Gastroesophageal sphincter (tissue), 4 donors: ENCODE data around the gene CEMIP. TPM values are rescaled to one million over a fixed set of nuclear protein-coding genes. Genes with fewer than 3 reads are reported as not detected.

Experiments
- ATAC-seq: fragments of 150-250 bp; one replicate; pipeline ENCODE4 v1.9.1; 2016; ENCODE audit warnings: mild to moderate bottlenecking, moderate library complexity
- H3K27ac ChIP-seq, 4 donors: fragments of 200-600 bp; sonication (generic) in 3 of 4; 1 replicate in 3 of 4; 2 replicates in 1 of 4; pipeline ENCODE4 v1.5.1; 2016 to 2019
- H3K27me3 ChIP-seq: fragments of 200-600 bp; sonication (generic); one replicate; pipeline ENCODE4 v1.5.1; 2019
- H3K36me3 ChIP-seq, 2 donors: fragments of 200-600 bp; sonication (generic); one replicate each; pipeline ENCODE4 v1.5.1; 2019; ENCODE audit warnings: control low read depth in 1 of 2
- H3K4me1 ChIP-seq, 3 donors: fragments of 200-600 bp; sonication (generic); 1 replicate in 2 of 3; 2 replicates in 1 of 3; pipeline ENCODE4 v1.5.1; 2016 to 2019; ENCODE audit warnings: control low read depth in 2 of 3
- H3K4me3 ChIP-seq, 2 donors: fragments of 200-600 bp; sonication (generic); one replicate each; pipeline ENCODE4 v1.5.1; 2019; ENCODE audit warnings: mild to moderate bottlenecking in 1 of 2, moderate library complexity in 1 of 2
- H3K9me3 ChIP-seq, 3 donors: fragments of 200-600 bp; sonication (generic); one replicate each; pipeline ENCODE4 v1.5.1; 2017 to 2019; ENCODE audit warnings: control low read depth in 2 of 3
- EP300 ChIP-seq: sonication (generic); formaldehyde crosslinking; IDR thresholded peaks from one replicate; pipeline ENCODE4 v1.6.1; 2017; ENCODE audit warnings: antibody characterized with exemption, mild to moderate bottlenecking
- POLR2A ChIP-seq, 2 donors: fragments of 450-650 bp; IDR thresholded peaks; one replicate each; pipeline ENCODE4 v1.6.1; 2017; ENCODE audit warnings: antibody characterized with exemption in 2 of 2, mild to moderate bottlenecking in 2 of 2, moderate library complexity in 1 of 2
- POLR2AphosphoS5 ChIP-seq: sonication (generic); formaldehyde crosslinking; IDR thresholded peaks from one replicate; pipeline ENCODE4 v1.6.1; 2017; ENCODE audit warnings: antibody characterized with exemption
- WGBS, 2 donors: methylation state at CpG; one replicate each; pipeline ENCODE4 v1.1.5; 2018; ENCODE audit warnings: low coverage in 1 of 2; 5-methylcytosine and 5-hydroxymethylcytosine counted together
- total RNA-seq, 4 donors: library from RNA; depleted of rRNA; stranded (reverse); fragments of >200 nt; gene quantifications; one replicate each; pipeline ENCODE4 v1.1.0, GENCODE V29; 2016
- TF ChIP-seq, protein P1 (sequence below), 4 experiments: fragments of 200-600 bp in 2 of 4; fragments of 450-650 bp in 2 of 4; sonication (generic) in 1 of 4; IDR thresholded peaks; one replicate each; pipeline ENCODE4 v1.5.1; 2017 to 2019; ENCODE audit warnings: antibody characterized with exemption in 4 of 4, mild to moderate bottlenecking in 2 of 4, moderate library complexity in 2 of 4

Gene CEMIP
- total RNA-seq, 4 donors from 2014 or later: 0.35 to 0.54 TPM; not detected in 2

DNA sequence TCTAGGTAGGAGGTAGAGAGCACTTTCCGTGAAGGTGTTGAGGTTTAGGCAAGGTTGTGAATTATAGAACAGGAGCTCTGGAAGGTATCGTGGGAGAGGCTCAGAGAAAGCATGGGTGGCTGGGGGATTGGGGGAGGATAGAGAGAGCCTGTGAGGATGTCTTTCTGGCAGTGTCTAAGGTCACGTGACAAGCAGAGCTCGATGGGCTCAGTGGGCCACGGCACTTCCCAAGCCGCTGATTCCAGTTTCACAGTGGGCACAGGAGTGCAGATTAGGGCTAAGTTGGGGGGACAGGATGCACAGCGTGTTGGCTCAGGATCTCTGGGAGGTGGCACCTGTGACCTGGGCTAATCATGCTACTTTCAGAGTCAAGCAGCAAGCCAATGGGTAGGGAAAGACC, 52.0 kb downstream of the CEMIP start:
- H3K9me3 ChIP-seq: no peaks in the 10 kb centered on the region
- peaks cover 0 to 6% (median 0%) of the 10 kb centered on the region in 3 donors for H3K4me1 ChIP-seq

DNA sequence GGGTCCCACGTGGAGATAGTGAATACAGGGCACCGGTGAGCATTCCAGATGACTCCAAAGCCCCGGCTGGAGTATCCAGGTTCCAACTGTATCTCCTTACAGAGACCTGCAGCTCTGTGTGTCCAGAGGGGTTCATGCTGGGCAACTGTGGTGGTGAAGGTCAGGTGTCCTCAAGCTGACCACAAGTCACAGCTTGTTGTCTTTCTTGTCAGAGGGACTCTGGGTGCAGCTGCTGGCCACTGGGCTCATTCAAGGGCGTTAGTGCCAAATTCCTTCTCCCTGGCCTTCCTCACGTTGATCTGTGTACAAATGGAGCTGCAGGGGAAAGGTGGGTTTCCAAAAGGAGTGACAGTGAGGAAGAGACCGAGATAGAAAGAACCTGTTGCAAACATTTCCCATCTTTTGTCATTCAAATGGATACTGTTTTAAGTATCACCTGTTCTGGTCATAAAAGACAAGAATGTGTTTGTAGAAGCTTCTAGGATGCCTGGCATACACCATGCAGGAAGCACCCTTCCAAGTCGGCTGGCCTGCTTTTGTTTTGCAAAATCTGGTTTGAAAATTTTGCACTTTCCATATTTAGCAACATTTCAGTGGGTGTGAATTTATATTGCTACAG, 52.5 kb downstream of the CEMIP start:
- Histone ChIP-seq H3K4me3 (no peak overlapping the region), H3K4me1 (peaks cover 0 to 6% (median 0%) of the 10 kb centered on the region in 3 donors), H3K27ac (no peak overlapping the region), H3K9me3 (no peaks in the 10 kb centered on the region), H3K36me3 (no peaks in the 10 kb centered on the region), H3K27me3 (no peaks in the 10 kb centered on the region)
- TF ChIP-seq EP300 (no peak), POLR2A (IDR thresholded peaks at IDR 0.05) (no peak), POLR2AphosphoS5 (no peak)
- TF ChIP-seq, protein P1, sequence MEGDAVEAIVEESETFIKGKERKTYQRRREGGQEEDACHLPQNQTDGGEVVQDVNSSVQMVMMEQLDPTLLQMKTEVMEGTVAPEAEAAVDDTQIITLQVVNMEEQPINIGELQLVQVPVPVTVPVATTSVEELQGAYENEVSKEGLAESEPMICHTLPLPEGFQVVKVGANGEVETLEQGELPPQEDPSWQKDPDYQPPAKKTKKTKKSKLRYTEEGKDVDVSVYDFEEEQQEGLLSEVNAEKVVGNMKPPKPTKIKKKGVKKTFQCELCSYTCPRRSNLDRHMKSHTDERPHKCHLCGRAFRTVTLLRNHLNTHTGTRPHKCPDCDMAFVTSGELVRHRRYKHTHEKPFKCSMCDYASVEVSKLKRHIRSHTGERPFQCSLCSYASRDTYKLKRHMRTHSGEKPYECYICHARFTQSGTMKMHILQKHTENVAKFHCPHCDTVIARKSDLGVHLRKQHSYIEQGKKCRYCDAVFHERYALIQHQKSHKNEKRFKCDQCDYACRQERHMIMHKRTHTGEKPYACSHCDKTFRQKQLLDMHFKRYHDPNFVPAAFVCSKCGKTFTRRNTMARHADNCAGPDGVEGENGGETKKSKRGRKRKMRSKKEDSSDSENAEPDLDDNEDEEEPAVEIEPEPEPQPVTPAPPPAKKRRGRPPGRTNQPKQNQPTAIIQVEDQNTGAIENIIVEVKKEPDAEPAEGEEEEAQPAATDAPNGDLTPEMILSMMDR (IDR thresholded peaks at IDR 0.05): no peak
- 55 to 69% methylated on average over 4 to 7 of the region's 7 CpGs for WGBS, 2 donors
- ATAC-seq: no peak

More for the DNA sequence above, 52.0 kb downstream of the CEMIP start:
- H3K4me3 ChIP-seq: no peak overlapping the region
- no peak for TF ChIP-seq POLR2AphosphoS5
- TF ChIP-seq, protein P1 (IDR thresholded peaks at IDR 0.05): no peak
- no peak for TF ChIP-seq EP300
- no peak for TF ChIP-seq POLR2A (IDR thresholded peaks at IDR 0.05)
- no peak for ATAC-seq
- no peaks in the 10 kb centered on the region for H3K36me3 ChIP-seq
- 93 to 95% methylated on average over 4 to 6 of the region's 7 CpGs for WGBS, 2 donors
- H3K27ac ChIP-seq: no peak overlapping the region
- H3K27me3 ChIP-seq: no peaks in the 10 kb centered on the region

DNA sequence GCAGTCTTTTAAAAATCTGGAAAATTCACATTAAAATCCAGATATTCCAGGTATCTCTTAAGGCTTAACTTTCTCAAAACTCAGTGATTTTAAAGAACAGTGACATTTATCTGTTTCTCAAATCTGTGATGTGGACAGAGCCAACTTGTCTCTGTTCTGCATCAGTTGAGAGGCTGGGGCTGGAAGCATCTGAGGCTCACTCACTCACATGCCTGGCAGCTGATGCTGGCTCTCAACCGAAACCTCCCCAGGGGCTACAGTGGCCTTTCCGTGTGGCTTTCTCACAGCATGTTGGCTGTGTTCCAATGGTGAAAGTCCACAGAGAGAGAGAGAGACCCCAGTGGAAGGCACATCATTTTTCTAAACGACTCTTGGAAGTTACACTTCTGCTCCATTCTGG, 53.5 kb downstream of the CEMIP start:
- no peak for TF ChIP-seq POLR2AphosphoS5
- no peak for TF ChIP-seq POLR2A (IDR thresholded peaks at IDR 0.05)
- no peak for TF ChIP-seq EP300
- TF ChIP-seq, protein P1 (IDR thresholded peaks at IDR 0.05): no peak
- Histone ChIP-seq H3K4me1 (peaks cover 0 to 6% (median 0%) of the 10 kb centered on the region in 3 donors), H3K36me3 (no peaks in the 10 kb centered on the region), H3K27ac (no peak overlapping the region), H3K9me3 (no peaks in the 10 kb centered on the region), H3K4me3 (no peak overlapping the region), H3K27me3 (no peaks in the 10 kb centered on the region)
- WGBS, 2 donors: 34 to 66% methylated on average over 3 of the region's 3 CpGs
- ATAC-seq: no peak

DNA sequence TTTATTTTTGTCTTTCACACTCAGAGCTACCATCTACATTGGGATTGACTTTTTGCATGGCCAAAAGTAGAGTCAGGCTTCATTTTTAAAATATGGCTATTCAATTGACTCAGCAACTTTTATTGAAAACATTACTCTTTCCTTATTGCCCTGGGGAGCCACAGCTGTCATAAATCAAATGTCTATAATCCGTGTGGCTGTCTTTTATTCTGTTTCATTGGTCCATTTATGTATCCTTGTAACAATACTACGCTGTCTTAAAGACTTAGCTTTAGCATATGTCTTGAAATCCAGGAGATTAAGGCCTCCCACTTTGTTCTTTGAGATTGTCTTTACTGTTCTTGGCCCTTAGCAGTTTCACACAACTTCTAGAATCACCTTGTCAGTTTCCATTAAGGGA, 55.2 kb downstream of the CEMIP start:
- TF ChIP-seq POLR2AphosphoS5: no peak
- no peak for TF ChIP-seq POLR2A (IDR thresholded peaks at IDR 0.05)
- TF ChIP-seq, protein P1 (IDR thresholded peaks at IDR 0.05): no peak
- no peak for TF ChIP-seq EP300
- 77 to 88% methylated on average over 2 of the region's 2 CpGs for WGBS, 2 donors
- no peak overlapping the region for H3K27ac ChIP-seq

DNA sequence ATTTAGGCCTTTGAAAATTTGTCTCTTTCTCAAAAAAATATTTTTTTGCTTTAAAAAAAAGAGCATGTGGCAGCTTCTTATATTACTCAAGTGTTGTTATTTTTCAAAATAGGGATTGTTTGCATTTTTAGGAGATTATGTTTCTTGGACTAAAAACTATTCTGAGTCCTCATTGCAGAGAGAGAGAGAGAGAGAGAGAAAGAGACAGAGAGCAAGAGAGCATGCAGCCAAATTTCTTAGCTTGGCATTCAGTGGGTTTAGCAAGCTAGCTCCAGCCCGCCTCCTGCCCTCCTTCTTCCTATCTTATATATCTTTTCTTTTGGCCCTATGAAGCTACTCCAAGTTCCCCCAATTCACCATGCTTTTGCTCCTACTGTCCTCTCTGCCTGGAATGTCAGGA, 55.7 kb downstream of the CEMIP start:
- Histone ChIP-seq H3K36me3 (no peaks in the 10 kb centered on the region), H3K27ac (no peak overlapping the region), H3K9me3 (no peaks in the 10 kb centered on the region), H3K27me3 (no peaks in the 10 kb centered on the region), H3K4me1 (peaks cover 0 to 6% (median 0%) of the 10 kb centered on the region in 3 donors), H3K4me3 (no peak overlapping the region)
- 67 to 91% methylated on average over 1 of the region's 1 CpG for WGBS, 2 donors
- ATAC-seq: no peak
- TF ChIP-seq, protein P1 (IDR thresholded peaks at IDR 0.05): no peak
- TF ChIP-seq POLR2AphosphoS5: no peak
- TF ChIP-seq EP300: no peak
- no peak for TF ChIP-seq POLR2A (IDR thresholded peaks at IDR 0.05)

More for the DNA sequence above, 55.2 kb downstream of the CEMIP start:
- ATAC-seq: no peak
- H3K4me3 ChIP-seq: no peak overlapping the region
- no peaks in the 10 kb centered on the region for H3K9me3 ChIP-seq
- no peaks in the 10 kb centered on the region for H3K36me3 ChIP-seq
- H3K27me3 ChIP-seq: no peaks in the 10 kb centered on the region
- peaks cover 0 to 6% (median 0%) of the 10 kb centered on the region in 3 donors for H3K4me1 ChIP-seq
